ENCODE measurements around the gene SDE2.

DNA sequence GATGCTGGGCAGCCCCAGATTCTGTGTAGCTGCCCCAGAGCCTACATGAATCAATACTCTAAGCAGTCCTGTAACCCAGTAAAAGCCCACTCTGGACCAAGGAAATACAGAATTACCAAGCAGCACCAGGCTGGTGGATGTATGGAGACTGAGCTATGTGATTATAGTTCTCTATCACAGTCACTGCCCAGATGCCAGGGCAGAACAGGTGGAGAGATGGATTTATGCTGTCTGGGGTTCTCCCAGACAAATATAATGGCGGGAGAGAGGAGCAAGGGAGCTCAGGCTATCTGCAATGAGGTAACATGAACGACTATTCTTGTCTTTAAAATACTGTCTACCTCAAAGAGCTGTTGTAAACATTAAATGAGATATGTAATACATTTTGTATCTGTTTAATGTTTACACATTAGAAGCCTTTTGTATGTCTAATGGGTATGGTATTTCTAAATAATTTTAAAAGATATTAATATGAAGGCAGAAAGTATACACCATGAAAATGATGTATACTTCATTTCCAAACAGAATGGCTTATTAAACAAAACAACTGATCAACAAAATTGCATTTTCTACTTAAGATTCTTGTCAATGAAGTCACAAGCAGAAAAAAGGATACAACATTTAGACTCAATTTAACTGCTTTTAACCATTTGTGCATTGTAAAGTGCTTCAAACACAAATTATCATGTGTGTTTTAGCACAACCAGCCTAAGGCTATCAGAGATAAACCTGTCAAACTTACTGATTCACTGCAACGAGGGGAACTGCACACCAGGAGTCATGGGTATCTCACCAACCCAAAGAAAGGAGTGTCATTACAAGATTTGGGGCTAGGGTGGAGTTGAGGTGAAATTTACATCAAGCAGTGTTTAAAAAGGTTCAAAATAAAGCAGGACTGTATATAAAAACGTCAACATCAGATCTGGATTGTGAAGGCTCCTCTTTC, 3.0 kb downstream of the SDE2 start:
- TF ChIP-seq BCLAF1 (IDR thresholded peaks at IDR 0.05) (no peak), POLR2A (IDR thresholded peaks at IDR 0.05; ENCODE audit: low read depth, low read length) (no peak), SIX5 (IDR thresholded peaks at IDR 0.05; ENCODE audit: low read depth, low read length, severe bottlenecking) (no peak), MYC (IDR thresholded peaks at IDR 0.05; ENCODE audit: insufficient read depth, insufficient read length, insufficient replicate concordance, low read length, severe bottlenecking) (no peak), EZH2 (IDR thresholded peaks at IDR 0.05; ENCODE audit: borderline replicate concordance, control insufficient read depth, low read depth, low read length) (no peak), ZNF592 (IDR thresholded peaks at IDR 0.05) (no peak)
